PFSK-1 (cell line): ENCODE data around the gene PML.

ENCODE experiments used
- POLR2AphosphoS5 ChIP-seq: IDR thresholded peaks from 2 replicates; pipeline ENCODE4 v1.6.1; 2012; ENCODE audit warnings: low read depth, mild to moderate bottlenecking, control low read depth, low read length, moderate library complexity
- SIN3A ChIP-seq: IDR thresholded peaks from 2 replicates; pipeline ENCODE4 v1.6.1; 2012; ENCODE audit warnings: mild to moderate bottlenecking, low read length, moderate library complexity, borderline replicate concordance; ENCODE audit not compliant: insufficient read depth
- TAF1 ChIP-seq: IDR thresholded peaks from 2 replicates; pipeline ENCODE4 v1.6.1; 2012; ENCODE audit warnings: low read length, control low read depth, borderline replicate concordance; ENCODE audit not compliant: insufficient read depth
- TF ChIP-seq, protein P1 (sequence below), 2 experiments: IDR thresholded peaks; 2 replicates each; pipeline versions ENCODE4 v1.6.1 to v1.8.0; 2011 to 2012; ENCODE audit warnings: low read depth in 2 of 2, low read length in 2 of 2, control low read depth in 1 of 2, inconsistent platforms in 1 of 2, mild to moderate bottlenecking in 1 of 2, moderate library complexity in 1 of 2; ENCODE audit not compliant: insufficient read depth in 1 of 2

DNA sequence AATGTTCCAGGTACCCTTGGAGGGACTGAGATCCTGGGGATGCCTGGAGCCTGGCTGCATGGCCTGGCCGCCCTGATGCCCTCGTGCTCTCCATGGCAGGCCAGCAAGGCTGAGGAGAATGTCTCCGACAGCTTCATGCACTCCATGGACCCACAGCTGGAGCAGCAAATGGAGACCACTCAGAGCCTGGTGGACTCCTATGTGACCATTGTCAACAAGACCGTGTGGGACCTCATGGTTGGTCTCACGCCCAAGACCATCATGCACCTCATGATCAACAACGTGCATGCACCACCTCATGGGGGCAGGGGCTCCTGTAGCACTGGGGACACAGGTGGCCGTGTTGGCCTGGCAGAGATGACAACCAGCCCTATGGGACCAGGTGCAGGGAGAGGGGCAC is 68.2 kb downstream of the PML start:
- TF ChIP-seq POLR2AphosphoS5 (no peak), TAF1 (no peak), SIN3A (no peak)
- TF ChIP-seq, protein P1, sequence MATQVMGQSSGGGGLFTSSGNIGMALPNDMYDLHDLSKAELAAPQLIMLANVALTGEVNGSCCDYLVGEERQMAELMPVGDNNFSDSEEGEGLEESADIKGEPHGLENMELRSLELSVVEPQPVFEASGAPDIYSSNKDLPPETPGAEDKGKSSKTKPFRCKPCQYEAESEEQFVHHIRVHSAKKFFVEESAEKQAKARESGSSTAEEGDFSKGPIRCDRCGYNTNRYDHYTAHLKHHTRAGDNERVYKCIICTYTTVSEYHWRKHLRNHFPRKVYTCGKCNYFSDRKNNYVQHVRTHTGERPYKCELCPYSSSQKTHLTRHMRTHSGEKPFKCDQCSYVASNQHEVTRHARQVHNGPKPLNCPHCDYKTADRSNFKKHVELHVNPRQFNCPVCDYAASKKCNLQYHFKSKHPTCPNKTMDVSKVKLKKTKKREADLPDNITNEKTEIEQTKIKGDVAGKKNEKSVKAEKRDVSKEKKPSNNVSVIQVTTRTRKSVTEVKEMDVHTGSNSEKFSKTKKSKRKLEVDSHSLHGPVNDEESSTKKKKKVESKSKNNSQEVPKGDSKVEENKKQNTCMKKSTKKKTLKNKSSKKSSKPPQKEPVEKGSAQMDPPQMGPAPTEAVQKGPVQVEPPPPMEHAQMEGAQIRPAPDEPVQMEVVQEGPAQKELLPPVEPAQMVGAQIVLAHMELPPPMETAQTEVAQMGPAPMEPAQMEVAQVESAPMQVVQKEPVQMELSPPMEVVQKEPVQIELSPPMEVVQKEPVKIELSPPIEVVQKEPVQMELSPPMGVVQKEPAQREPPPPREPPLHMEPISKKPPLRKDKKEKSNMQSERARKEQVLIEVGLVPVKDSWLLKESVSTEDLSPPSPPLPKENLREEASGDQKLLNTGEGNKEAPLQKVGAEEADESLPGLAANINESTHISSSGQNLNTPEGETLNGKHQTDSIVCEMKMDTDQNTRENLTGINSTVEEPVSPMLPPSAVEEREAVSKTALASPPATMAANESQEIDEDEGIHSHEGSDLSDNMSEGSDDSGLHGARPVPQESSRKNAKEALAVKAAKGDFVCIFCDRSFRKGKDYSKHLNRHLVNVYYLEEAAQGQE (IDR thresholded peaks at IDR 0.05; ENCODE audit: insufficient read depth in 1 of 2, low read depth in 2 of 2, low read length in 2 of 2) = no peak
